ENCODE results near the gene ERC2.

ERC2 gene

GRCh38 chr3:55796533-55796932 is 671.7 kb downstream of the ERC2 start:
- TF ChIP-seq POLR2A (IDR thresholded peaks at IDR 0.05; ENCODE audit: extremely low read depth, insufficient read length) (no peak), CTCF (IDR thresholded peaks at IDR 0.05; ENCODE audit: low read depth, low read length) (no peak), MYC (IDR thresholded peaks at IDR 0.05; ENCODE audit: low read depth, low read length) (no peak)
- TF ChIP-seq, protein P1, sequence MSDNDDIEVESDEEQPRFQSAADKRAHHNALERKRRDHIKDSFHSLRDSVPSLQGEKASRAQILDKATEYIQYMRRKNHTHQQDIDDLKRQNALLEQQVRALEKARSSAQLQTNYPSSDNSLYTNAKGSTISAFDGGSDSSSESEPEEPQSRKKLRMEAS (IDR thresholded peaks at IDR 0.05; ENCODE audit: low read depth, low read length) = no peak
- H3K4me3 ChIP-seq (ENCODE audit: low read depth, low read length) = no peak overlapping the region
- DNase-seq (ENCODE audit: low read depth) = no peak

DNA sequence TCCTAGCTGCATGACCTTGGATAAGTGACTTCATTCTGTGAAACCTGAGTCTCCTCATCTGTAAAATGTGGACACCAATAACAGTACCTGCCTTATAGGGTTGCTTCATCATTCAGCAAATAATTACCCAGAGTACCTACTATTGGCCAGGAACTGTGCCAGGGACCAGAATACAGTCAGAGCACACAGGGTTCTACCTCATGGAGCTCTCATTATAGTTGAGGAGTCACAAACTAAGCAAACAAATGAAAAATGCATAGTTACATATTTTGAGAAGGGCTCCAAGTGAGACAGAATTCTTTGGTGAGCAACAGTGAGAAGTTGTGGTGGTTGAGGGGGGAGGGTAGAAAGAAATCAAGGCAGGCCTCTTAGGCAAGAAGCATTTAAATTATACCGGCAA is 672.5 kb downstream of the ERC2 start:
- TF ChIP-seq MYC (IDR thresholded peaks at IDR 0.05; ENCODE audit: low read depth, low read length) = no peak
- TF ChIP-seq POLR2A (IDR thresholded peaks at IDR 0.05; ENCODE audit: extremely low read depth, insufficient read length) = no peak
- TF ChIP-seq, protein P1 (IDR thresholded peaks at IDR 0.05; ENCODE audit: low read depth, low read length) = no peak
- TF ChIP-seq CTCF (IDR thresholded peaks at IDR 0.05; ENCODE audit: low read depth, low read length) = no peak
- H3K4me3 ChIP-seq (ENCODE audit: low read depth, low read length) = no peak overlapping the region
- DNase-seq (ENCODE audit: low read depth) = no peak

DNA sequence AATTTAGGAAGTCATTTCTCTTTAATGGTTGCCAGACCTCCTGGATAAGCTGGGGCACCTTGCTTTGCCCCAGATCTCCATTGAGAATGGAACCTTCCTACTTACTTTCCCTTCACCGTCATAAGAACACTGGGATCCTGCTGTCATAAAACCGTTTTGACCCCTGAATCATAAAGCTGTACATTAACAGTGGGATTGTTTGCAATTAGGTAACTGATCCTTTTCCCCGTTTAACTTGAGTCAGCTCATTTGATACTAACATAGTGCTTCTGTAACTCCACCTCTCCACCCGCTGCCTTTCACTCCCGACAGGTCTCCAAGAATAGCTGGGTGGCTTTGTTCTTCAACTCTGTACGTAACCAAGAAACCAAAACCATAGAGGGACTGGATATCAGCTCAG is 673.0 kb downstream of the ERC2 start:
- TF ChIP-seq MYC (IDR thresholded peaks at IDR 0.05; ENCODE audit: low read depth, low read length) (no peak), POLR2A (IDR thresholded peaks at IDR 0.05; ENCODE audit: extremely low read depth, insufficient read length) (no peak), CTCF (IDR thresholded peaks at IDR 0.05; ENCODE audit: low read depth, low read length) (no peak)
- TF ChIP-seq, protein P1 (IDR thresholded peaks at IDR 0.05; ENCODE audit: low read depth, low read length) = no peak
- no peak overlapping the region for H3K4me3 ChIP-seq (ENCODE audit: low read depth, low read length)
- DNase-seq (ENCODE audit: low read depth) = no peak

DNA sequence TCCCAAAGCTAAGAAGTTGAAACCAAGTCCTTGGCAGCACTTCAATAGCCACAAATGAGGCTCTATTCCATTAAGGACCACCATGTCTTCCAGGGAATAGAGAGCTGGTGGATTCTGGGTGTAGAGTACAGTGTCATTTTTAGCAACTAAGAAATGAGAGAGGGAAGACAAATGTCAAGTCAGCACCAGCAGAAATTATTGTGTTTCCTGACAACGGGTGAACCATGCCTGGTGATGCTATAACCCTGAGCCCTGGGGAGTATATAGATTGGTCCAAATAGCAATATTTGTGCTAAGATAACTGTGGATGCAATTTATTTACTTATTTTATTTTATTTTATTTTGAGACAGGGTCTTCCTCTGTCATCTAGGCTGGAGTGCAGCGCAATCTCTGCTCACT is 675.5 kb downstream of the ERC2 start:
- no peak for TF ChIP-seq MYC (IDR thresholded peaks at IDR 0.05; ENCODE audit: low read depth, low read length)
- no peak for TF ChIP-seq POLR2A (IDR thresholded peaks at IDR 0.05; ENCODE audit: extremely low read depth, insufficient read length)
- TF ChIP-seq, protein P1 (IDR thresholded peaks at IDR 0.05; ENCODE audit: low read depth, low read length) = no peak
- no peak for TF ChIP-seq CTCF (IDR thresholded peaks at IDR 0.05; ENCODE audit: low read depth, low read length)
- H3K4me3 ChIP-seq (ENCODE audit: low read depth, low read length) = no peak overlapping the region
- no peak for DNase-seq (ENCODE audit: low read depth)

GRCh38 chr3:55792009-55792408 is 676.3 kb downstream of the ERC2 start:
- no peak for TF ChIP-seq POLR2A (IDR thresholded peaks at IDR 0.05; ENCODE audit: extremely low read depth, insufficient read length)
- no peak overlapping the region for H3K4me3 ChIP-seq (ENCODE audit: low read depth, low read length)
- peak; percentile 61 for DNase-seq (ENCODE audit: low read depth)

- peak; percentile 59 for DNase-seq (ENCODE audit: low read depth)
- no peak for TF ChIP-seq POLR2A (IDR thresholded peaks at IDR 0.05; ENCODE audit: extremely low read depth, insufficient read length)
- TF ChIP-seq MYC (IDR thresholded peaks at IDR 0.05; ENCODE audit: low read depth, low read length) = no peak
- no peak for TF ChIP-seq CTCF (IDR thresholded peaks at IDR 0.05; ENCODE audit: low read depth, low read length)
- TF ChIP-seq, protein P1 (IDR thresholded peaks at IDR 0.05; ENCODE audit: low read depth, low read length) = no peak
- H3K4me3 ChIP-seq (ENCODE audit: low read depth, low read length) = no peak overlapping the region
Observed at GRCh38 chr3:55790596-55791350, 677.5 kb downstream of the ERC2 start.

Data from NB4 (cell line).